ENCODE measurements around the gene OVOL2. TPM values are rescaled to one million over a fixed set of nuclear protein-coding genes. Genes with fewer than 3 reads are reported as not detected.

The OVOL2 gene
- total and polyA plus RNA-seq, 4 donors: 2.7 to 11.2 (median 7.2) TPM

- Histone ChIP-seq H3K27ac (ENCODE audit: low read depth in 1 of 2, low read length in 1 of 2) (no peak overlapping the region), H3K9ac (ENCODE audit: insufficient read depth in 1 of 2, low read length in 2 of 2) (no peak overlapping the region), H3K4me1 (ENCODE audit: control insufficient read depth in 5 of 5, insufficient read depth in 5 of 5, low read length in 5 of 5) (no peaks in the 10 kb centered on the region), H3K27me3 (ENCODE audit: control insufficient read depth in 3 of 3, insufficient read depth in 3 of 3, low read length in 2 of 3) (peaks cover 0 to 2% (median 0%) of the 10 kb centered on the region in 3 donors), H3K36me3 (ENCODE audit: control insufficient read depth in 4 of 4, insufficient read depth in 4 of 4, low read length in 4 of 4) (no peaks in the 10 kb centered on the region), H3K9me3 (ENCODE audit: control insufficient read depth in 4 of 4, insufficient read depth in 3 of 4, low read length in 3 of 4) (no peaks in the 10 kb centered on the region), H3K4me3 (no peak overlapping the region)
- no peak for TF ChIP-seq CTCF (IDR thresholded peaks at IDR 0.05; ENCODE audit: control extremely low read depth, extremely low read depth)
- DNase-seq: no peak
- no peak for ATAC-seq (ENCODE audit: insufficient read depth, low FRiP score)
- WGBS, 2 donors: 84 to 90% methylated on average over 10 of the region's 10 CpGs
Observed at GRCh38 chr20:18079756-18080353, 22.1 kb upstream of the OVOL2 start.

- Histone ChIP-seq H3K9me3 (ENCODE audit: control insufficient read depth in 4 of 4, insufficient read depth in 3 of 4, low read length in 3 of 4) (no peaks in the 10 kb centered on the region), H3K36me3 (ENCODE audit: control insufficient read depth in 4 of 4, insufficient read depth in 4 of 4, low read length in 4 of 4) (no peaks in the 10 kb centered on the region), H3K27me3 (ENCODE audit: control insufficient read depth in 3 of 3, insufficient read depth in 3 of 3, low read length in 2 of 3) (peaks cover 0 to 5% (median 0%) of the 10 kb centered on the region in 3 donors), H3K27ac (ENCODE audit: low read depth in 1 of 2, low read length in 1 of 2) (no peak overlapping the region), H3K9ac (ENCODE audit: insufficient read depth in 1 of 2, low read length in 2 of 2) (no peak overlapping the region), H3K4me3 (no peak overlapping the region), H3K4me1 (ENCODE audit: control insufficient read depth in 5 of 5, insufficient read depth in 5 of 5, low read length in 5 of 5) (no peaks in the 10 kb centered on the region)
- TF ChIP-seq CTCF (IDR thresholded peaks at IDR 0.05; ENCODE audit: control extremely low read depth, extremely low read depth): no peak
- 70 to 78% methylated on average over 4 of the region's 4 CpGs for WGBS, 2 donors
- no peak for ATAC-seq (ENCODE audit: insufficient read depth, low FRiP score)
- no peak for DNase-seq
Observed at GRCh38 chr20:18077157-18077556, 19.4 kb upstream of the OVOL2 start.

- 89 to 94% methylated on average over 7 of the region's 7 CpGs for WGBS, 2 donors
- Histone ChIP-seq H3K9ac (ENCODE audit: insufficient read depth in 1 of 2, low read length in 2 of 2) (no peak overlapping the region), H3K4me3 (no peak overlapping the region), H3K36me3 (ENCODE audit: control insufficient read depth in 4 of 4, insufficient read depth in 4 of 4, low read length in 4 of 4) (no peaks in the 10 kb centered on the region), H3K27ac (ENCODE audit: low read depth in 1 of 2, low read length in 1 of 2) (no peak overlapping the region), H3K9me3 (ENCODE audit: control insufficient read depth in 4 of 4, insufficient read depth in 3 of 4, low read length in 3 of 4) (no peaks in the 10 kb centered on the region), H3K4me1 (ENCODE audit: control insufficient read depth in 5 of 5, insufficient read depth in 5 of 5, low read length in 5 of 5) (no peaks in the 10 kb centered on the region), H3K27me3 (ENCODE audit: control insufficient read depth in 3 of 3, insufficient read depth in 3 of 3, low read length in 2 of 3) (peaks cover 0 to 5% (median 0%) of the 10 kb centered on the region in 3 donors)
- no peak for DNase-seq
- TF ChIP-seq CTCF (IDR thresholded peaks at IDR 0.05; ENCODE audit: control extremely low read depth, extremely low read depth): no peak
- no peak for ATAC-seq (ENCODE audit: insufficient read depth, low FRiP score)
Observed at GRCh38 chr20:18072532-18072931, 14.8 kb upstream of the OVOL2 start.
